ENCODE measurements around the gene BCAS1. TPM values are rescaled to one million over a fixed set of nuclear protein-coding genes. Genes with fewer than 3 reads are reported as not detected.

Gene BCAS1
- total RNA-seq, 1 experiment from 2014 or later, result 0.17 TPM

GRCh38 chr20:54095824-54096223 is 25.4 kb upstream of the BCAS1 start:
- ChIA-PET CTCF (interaction anchor here (1.2 to 13.2 kb wide), 3 partner anchors 9 to 104 kb away, joined by 4 to 162 read pairs (median 26); no protein-coding TSS in a partner anchor), POLR2A (interaction anchor here (1.4 kb wide), 1 partner anchor 103 kb away, joined by 3 read pairs; no protein-coding TSS in a partner anchor), RAD21 (ENCODE audit: low non-redundant PET in 1 of 2, low total read pairs in 2 of 2, uncharacterized antibody in 2 of 2, unreplicated experiment in 2 of 2) (interaction anchor here (1.9 kb wide), 2 partner anchors 104 kb away, joined by 15 to 17 read pairs; no protein-coding TSS in a partner anchor)
- DNase-seq (ENCODE audit: low read depth, low spot score), result no peak
- no peaks in the 10 kb centered on the region for H3K27me3 ChIP-seq (ENCODE audit: insufficient read depth, low read length)
- no peaks in the 10 kb centered on the region; a peak in 1 of 4 replicates for H3K9me3 ChIP-seq (ENCODE audit: control insufficient read depth in 1 of 2, insufficient read depth in 1 of 2, low read depth in 1 of 2, low read length in 2 of 2)
- no peak overlapping the region for H3K4me2 ChIP-seq (ENCODE audit: low read length)
- H3K27ac ChIP-seq (ENCODE audit: low read depth, low read length), result no peak overlapping the region
- TF ChIP-seq CTCF (IDR thresholded peaks at IDR 0.05 in 2 of 3, conservative IDR thresholded peaks at IDR 0.05 in 1 of 3; ENCODE audit: borderline replicate concordance in 1 of 3, insufficient read depth in 1 of 3, low read depth in 2 of 3, low read length in 2 of 3) (no peak), POLR2AphosphoS5 (IDR thresholded peaks at IDR 0.05; ENCODE audit: low read depth, low read length) (no peak), EZH2phosphoT487 (IDR thresholded peaks at IDR 0.05; ENCODE audit: borderline replicate concordance) (no peak), YY1 (IDR thresholded peaks at IDR 0.05; ENCODE audit: extremely low read depth, insufficient replicate concordance, low read depth, low read length) (no peak), RAD21 (IDR thresholded peaks at IDR 0.05; ENCODE audit: low read depth) (no peak), ZNF274 (IDR thresholded peaks at IDR 0.05; ENCODE audit: low read depth, low read length) (no peak), ELF1 (IDR thresholded peaks at IDR 0.05; ENCODE audit: borderline replicate concordance, low read depth) (no peak), ZFX (IDR thresholded peaks at IDR 0.05) (no peak), JUND (IDR thresholded peaks at IDR 0.05) (no peak), REST (IDR thresholded peaks at IDR 0.05; ENCODE audit: low read depth) (no peak)
- H3K9me2 ChIP-seq (ENCODE audit: insufficient read depth), result no peaks in the 10 kb centered on the region
- BruUV-seq (replicated peaks), result no TSS peak
- H3K9ac ChIP-seq (ENCODE audit: low read length), result no peak overlapping the region
- ATAC-seq, result no peak
- no peak overlapping the region for H3K4me3 ChIP-seq (replicated peaks in 1 of 2; ENCODE audit: low read depth in 1 of 2, low read length in 2 of 2)
- H3K4me1 ChIP-seq (ENCODE audit: control insufficient read depth in 1 of 2, insufficient read depth in 2 of 2, low read length in 2 of 2), result peaks cover 7 to 21% of the 10 kb centered on the region in 2 experiments; a peak in 3 of 4 replicates
- no peaks in the 10 kb centered on the region for H3K36me3 ChIP-seq (ENCODE audit: control insufficient read depth in 1 of 2, insufficient read depth in 2 of 2, low read length in 2 of 2)
- intact Hi-C loops (cut with micrococcal nuclease), result loop anchor here (1.0 kb wide), 2 partner anchors 103 to 550 kb away; no protein-coding TSS in a partner anchor
- H4K20me1 ChIP-seq (ENCODE audit: insufficient read depth), result no peaks in the 10 kb centered on the region
- peak overlapping the region; percentile 14 for H2AFZ ChIP-seq (ENCODE audit: low read depth, low read length, poor library complexity, severe bottlenecking)
- H3K79me2 ChIP-seq (ENCODE audit: insufficient read depth, low read length), result no peaks in the 10 kb centered on the region
